Prostate gland (tissue), 2 donors: ENCODE measurements around the gene STAT3.

ENCODE experiments used
- CTCF ChIP-seq, 4 experiments: fragments of 200-600 bp in 2 of 4; fragments of 450-650 bp in 2 of 4; sonication (generic) in 2 of 4; IDR thresholded peaks; 1 replicate in 3 of 4; 2 replicates in 1 of 4; pipeline ENCODE4 v1.5.1; 2016 to 2019; ENCODE audit warnings: antibody characterized with exemption in 4 of 4, mild to moderate bottlenecking in 2 of 4, moderate library complexity in 2 of 4
- POLR2AphosphoS5 ChIP-seq: sonication (generic); formaldehyde crosslinking; IDR thresholded peaks from one replicate; pipeline ENCODE4 v1.6.1; 2017; ENCODE audit warnings: antibody characterized with exemption

DNA sequence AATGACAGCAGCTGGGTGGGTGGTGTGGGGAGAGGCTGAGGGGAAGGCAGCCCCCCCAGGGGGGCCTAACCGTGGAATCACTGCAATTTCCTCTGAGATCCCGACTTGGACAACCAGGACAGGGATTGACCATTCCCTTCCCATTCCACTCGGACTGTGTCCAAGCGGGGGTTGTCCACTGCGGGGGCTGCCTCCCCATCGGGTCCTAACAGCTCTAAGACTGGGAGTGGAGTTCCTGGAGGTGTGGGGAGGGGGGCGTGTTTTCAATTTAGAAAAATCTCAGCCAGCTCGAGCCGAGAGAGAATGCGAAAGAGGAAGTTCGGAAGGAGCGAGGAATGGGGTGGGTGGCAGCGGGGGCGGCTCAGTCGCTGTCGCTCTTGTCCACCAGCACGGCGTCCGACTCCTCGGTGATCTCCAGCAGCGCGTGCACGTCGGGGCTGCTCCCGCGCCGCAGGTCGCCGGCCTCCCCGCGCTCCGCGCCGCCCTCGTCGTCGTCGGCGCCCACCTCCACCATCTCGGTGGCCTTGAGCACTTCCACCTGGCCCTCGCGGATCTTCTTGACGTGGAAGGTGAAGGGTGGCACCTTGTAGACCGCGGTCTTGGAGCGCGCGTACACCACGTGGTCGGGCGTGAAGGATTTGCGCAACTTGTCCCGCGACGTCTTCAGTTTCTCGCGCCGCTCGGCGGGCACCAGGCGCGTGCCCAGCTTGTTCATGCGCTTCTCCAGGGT, 16.2 kb upstream of the STAT3 start:
- no peak for TF ChIP-seq CTCF (IDR thresholded peaks at IDR 0.05)
- no peak for TF ChIP-seq POLR2AphosphoS5
